ENCODE results near the gene E2F3.
"Not testable (repeated sequence)": the region's sequence is repeated elsewhere in the genome, so short reads cannot be mapped to it uniquely, and the experiment has no call there.

The E2F3 gene

DNA sequence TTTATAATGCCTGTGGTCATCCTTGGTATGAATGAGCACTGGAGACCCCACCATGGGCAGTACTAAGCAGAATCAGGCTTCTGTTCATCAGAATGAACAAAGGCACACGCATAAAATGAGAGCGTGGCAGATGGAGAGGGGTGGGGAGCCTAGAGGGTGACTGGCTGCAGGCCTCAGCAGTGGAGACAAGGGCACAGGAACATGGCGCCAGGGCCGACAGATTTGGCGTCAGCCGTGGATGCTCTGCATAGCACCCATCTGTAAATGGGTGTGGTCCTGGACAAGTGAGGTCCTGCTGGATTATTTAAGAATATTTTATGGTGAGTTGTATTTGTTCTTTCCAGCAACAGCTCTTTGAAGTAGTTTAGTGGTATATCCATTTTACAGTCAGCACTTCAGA lies 33.1 kb downstream of the E2F3 start:
- DNase-seq = no peak

DNA sequence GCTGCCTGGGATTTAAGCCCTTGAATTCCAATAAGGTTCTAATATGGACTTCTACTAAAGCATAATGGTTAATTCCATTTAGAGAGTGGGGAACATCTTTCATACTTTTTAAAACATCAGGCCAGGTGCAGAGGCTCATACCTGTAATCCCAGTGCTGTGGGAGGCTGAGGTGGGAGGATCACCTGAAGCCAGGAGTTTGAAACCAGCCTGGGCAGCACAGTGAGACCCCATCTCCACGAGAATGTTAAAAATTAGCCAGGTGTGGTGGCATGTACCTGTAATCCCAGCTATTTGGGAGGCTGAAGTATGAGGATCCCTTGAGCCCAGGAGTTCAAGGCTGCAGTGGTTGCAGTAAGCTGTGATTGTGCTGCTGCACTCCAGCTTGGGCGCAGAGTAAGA lies 35.0 kb downstream of the E2F3 start:
- no peak for DNase-seq

DNA sequence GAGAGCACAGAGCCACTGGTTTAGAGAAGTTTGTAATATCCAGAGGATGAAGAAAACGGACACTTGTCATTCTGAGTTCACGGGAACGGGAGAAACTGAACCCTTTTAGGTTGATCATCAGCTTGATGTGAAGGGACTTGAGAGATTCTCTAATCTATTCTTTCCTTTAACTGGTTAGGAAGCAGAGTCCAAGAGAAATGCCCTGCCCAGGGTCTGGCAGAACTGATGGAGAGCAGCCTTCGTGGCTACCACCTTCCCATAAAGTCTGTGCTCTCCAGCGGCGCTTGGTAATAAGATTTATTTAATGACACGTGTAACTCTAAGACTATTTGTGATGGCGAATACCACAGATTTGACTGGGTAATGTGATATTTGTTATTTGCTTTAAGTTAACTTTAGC lies 36.0 kb downstream of the E2F3 start:
- DNase-seq = no peak

DNA sequence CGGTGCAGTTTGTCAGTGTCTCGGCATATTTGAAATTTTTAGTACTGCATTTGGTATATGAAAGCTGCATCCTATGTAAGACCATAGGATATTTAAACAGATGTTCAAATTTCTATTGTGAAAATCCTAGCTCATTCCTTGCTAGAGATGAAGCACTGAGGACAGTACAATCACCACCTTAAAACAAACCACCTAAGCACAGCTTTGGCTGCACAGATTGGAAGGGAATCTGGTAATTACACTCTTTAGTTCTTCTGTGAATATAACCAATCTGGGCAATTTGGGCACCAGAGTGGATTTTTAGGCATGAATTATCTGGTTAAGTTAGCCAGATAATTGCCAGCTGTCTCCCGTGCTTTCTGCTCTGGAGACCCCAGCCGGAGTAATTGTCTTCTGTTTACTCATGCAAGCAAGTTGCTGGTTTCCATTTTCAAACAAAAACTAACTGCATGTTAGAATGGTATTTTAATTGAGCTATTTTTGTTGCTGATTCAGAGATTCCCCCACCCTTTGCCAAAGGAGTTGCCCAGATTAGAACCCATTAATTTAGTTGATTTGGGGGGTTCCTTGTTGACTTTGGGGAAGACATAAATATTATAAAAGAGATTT lies 36.9 kb downstream of the E2F3 start:
- DNase-seq = peak; percentile 32

DNA sequence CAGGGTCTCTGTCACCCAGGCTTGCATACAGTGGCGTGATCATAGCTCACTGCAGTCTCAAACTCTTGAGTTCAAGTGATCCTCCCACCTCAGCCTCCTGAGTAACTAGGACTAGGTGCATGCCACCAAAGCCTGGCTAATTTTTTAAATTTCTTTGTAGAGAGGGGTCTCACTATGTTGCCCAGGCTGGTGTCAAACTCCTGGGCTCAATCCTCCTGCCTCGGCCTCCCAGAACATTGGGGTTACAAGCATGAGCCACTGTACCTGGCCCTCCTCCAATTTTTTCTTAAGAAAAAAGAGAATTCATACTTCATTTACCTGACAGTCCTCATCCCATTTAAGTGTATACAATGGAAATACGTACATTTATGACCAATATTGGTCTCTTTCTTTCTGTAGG lies 37.9 kb downstream of the E2F3 start:
- DNase-seq = no peak

DNA sequence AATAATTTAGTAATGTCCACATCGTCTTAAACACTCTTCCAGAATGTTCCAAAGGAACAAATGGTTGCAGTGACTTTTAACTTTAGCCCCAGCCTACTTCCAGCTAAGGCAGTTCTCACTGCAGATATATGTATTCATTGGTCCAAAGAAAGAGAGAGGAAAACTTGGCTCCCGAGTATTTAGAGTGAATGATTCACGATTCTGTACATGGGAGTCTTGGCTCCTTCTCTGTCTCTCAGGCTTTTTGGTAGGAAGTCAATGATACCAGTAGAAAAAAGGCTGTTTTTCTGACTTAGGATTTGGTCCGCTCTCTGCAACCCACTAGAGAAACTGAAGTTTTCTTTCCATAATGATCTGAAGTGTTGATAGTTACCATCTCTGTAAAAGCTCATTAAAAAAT lies 38.6 kb downstream of the E2F3 start:
- no peak for DNase-seq

DNA sequence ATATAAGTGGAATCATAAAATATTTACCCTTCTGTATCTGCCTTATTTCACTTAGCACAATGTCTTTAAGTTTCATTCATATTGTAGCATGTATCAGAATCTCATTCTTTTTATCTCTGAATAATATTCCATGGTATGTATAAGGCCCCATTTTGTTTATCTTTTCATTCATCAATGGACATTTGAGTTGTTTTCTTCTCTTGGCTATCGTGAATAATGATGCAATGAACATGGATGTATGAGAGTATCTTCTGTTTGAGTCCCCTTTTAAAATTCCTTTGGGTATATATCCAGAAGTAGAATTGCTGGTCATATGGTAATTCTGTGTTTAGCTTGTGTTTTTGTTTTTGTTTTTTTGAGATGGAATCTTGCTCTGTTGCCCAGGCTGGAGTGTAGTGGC lies 39.6 kb downstream of the E2F3 start:
- no peak for DNase-seq

DNA sequence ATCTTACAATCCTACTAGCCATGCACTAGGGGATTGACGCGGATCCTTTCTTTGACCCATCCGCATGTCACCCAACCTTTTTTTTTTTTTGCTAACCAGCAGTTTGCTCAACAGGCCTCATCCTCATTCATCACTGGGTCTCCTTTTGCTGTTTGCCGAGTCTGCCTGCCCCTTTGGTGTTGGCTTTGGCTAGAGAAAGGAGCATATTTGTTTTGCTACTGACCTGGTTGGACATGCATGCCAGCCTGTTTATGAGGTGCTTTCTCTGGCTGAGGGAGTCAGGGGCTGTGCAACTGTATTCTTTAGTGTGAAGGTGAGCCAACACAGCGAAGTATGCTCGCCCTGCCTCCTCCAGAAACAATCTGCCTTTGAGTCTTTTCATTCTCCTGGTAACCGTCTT lies 40.2 kb downstream of the E2F3 start:
- no peak for DNase-seq

DNA sequence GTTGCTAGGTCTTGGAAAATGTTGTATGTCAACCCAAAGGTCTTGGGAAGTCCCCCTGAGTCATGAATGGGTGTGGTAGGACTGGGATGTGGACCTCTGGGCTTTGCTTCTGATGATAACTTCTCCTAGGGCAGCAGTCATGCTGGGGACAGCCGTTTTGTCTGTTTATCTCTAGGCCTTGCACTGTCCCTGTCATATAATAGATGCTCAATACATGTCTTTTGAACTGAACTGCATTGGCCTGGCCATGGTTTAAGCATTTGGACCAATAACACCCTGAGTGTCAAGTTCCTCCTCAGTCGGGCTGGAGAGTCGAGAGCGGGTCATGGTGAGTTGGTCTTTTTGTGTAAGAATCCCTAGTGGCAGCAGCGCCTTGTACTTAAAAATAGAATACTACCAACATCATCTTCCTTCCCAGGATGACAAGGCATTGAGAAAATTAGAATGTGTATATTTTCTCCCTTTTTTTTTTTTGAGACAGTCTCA lies 43.1 kb downstream of the E2F3 start:
- no peak for DNase-seq

DNA sequence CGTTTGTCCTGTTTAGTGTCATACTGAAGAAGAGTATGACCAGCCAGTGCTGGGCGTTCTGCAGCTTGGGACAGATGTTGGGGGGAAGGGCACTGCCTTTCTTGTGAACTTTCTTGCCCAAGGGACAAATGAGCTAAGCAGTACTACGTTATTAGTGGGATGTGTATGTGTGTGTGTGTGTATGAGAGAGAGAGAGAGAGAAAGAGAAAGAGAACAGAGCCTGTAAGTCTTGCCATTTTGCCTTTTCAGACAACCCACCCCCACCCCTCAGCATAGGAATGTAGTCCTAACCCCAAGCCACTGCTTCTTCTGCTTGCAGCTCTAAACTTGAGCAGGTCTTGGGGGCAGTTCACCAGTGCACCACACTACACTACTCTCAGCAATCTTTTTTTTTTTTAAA lies 45.5 kb downstream of the E2F3 start:
- no peak for DNase-seq

DNA sequence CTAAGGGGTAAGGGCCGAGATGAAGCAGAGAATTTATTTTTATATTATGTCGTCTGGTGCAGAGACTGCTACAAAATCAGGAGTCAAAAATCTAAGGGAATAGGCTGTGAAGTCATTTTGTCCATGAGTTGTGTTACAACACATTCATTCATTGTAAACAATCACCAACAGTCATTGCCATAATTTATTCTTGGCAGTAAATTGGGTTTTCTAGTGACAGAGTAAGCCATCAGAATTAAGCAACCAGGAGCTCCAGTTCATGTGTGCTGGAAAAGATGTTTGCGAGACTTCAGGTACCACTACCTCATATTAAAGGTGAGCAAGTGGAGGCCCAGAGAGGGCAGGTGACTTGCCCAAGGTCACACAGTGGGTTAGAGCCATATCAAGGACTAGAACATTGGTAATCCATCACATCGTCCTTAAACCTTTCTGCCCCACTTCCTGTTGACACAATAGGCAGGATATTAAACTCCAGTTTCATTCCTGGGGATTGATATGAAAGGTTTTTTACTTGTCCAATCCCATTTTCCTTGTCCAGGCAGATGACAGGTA lies 46.0 kb downstream of the E2F3 start:
- no peak for DNase-seq

DNA sequence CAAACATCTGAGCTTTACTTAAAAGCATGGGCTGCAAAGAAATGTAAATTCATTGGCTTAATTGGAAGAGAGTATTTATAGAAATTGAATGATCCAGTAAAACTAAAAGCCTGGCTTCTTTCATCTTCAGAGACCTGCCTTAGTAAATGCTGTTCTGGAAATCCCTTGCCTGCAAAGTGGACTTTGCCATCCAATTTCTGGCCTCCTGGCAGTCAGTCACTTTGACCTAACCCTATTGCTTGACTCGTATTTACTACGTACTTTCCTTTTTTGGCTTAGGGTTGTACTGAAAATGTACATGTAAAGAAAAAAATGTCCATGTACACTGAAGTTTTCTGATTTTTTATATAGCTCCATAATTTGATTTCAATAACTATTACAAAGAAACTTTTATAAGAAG lies 47.1 kb downstream of the E2F3 start:
- no peak for DNase-seq

DNA sequence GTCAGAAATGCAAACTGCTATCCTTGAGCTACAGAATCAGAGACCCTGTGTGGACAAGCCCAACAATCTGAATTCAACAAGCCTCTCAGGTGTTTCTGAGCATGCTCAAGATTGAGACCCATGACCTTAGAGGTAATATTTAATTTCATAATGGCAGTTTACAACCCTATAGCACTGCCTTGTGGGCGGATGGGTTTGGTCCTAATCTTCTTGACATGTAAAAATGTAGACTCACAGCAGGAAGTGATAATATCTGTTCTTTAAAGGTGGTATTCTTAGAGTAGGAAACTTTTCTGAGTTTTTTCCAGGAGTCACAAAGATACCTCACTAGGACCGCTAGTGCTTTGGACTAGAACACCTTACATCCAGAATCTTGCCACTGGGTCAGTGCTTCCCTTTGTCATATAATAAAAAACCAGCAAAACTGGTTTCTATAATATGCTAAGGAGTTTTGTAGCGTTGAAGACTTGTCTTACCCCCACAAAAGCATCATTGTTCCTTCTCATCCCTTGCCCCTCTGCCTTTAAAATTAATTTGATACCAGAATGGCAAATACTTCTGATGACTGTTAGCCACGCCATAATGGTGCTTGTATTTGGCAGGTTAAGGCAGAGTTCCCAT lies 52.6 kb downstream of the E2F3 start:
- peak; percentile 17 for DNase-seq

DNA sequence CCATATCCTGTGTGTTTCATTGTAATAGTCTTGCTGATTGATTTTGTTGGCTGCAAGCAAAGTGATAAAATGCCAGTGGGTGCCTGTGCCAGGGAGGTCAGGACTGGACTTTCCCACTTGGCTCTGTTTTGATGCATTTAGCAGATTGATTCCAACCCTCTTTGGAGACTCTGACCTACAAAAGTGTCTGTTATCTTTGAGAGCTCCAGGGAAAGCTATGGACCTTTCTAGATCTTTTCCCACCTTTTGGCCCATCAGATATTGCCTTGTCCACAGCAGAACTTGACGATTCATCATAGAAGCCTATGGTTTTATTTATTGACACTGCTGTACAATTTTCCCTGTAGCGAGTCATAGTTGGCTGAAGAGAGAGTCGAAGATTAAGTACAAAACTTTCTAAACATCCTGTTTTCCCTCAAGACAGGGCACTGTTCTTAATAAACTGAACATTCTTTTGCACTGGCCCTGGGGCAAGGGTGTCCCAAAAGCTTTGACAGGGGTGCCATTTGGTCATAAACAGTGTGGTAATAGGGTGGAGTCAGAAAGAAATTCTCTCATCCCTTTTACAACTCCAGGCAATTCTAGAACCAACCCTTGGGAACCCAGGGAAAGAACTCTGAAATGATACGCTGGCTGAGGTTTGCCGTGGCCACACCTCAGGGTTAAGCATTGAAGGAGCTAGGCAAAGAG lies 53.7 kb downstream of the E2F3 start:
- no peak for DNase-seq

DNA sequence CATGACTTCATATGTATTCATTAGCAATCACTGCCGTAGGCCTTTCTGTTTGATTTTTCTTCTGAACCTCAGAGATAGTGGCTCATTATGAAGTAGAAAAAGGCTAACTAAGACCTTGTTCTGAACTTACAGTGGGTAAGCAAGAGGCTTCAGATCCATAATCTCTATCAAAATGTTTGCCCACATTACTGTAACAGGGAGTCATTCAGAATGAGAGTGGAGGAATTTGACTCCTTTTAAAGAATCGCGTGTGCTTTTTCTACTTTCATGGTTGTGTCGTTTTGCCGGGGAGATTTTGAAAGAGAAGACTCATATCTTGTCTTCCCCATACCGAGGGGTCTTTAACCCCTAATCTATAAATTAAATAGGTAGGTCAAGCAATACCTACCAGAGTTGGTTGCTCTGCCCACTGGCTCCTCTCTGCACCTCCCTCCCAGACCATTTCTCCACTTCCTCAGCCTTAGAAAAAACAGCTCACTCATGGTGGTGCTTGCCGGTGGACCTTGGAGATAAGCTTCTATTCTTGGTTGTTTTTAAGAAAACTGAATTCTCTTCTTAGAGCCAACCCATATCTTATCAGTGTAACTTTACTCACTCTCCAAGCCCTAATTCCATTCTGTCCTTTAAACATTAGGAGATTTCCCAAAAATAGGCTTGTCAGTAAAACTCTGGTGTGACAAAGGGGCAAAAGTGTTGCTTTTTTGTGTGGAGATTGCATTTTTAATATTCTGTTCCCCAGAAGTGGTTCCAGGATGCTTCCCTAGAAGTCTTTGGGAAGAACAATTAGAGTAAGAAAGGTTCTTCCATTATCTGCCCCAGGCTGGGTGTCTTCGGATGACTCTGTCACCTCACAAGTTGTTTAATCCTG lies 56.6 kb downstream of the E2F3 start:
- DNase-seq = no peak

DNA sequence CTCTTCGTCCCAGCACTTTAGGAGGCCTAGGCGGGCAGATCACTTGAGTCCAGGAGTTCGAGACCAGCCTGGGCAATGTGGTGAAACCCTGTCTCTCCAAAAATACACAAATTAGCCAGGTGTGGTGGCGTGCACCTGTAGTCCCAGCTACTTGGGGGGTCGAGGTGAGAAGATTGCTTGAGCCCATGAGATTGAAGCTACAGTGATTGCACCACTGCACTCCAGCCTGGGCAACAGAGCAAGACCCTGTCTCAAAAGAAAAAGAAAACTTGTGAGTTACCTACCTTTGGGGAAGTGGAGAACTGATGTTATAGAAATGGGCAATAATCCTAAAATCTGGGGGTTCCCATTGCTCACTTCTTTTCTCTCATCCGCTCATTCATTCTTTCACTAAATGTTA lies 58.0 kb downstream of the E2F3 start:
- DNase-seq = no peak

DNA sequence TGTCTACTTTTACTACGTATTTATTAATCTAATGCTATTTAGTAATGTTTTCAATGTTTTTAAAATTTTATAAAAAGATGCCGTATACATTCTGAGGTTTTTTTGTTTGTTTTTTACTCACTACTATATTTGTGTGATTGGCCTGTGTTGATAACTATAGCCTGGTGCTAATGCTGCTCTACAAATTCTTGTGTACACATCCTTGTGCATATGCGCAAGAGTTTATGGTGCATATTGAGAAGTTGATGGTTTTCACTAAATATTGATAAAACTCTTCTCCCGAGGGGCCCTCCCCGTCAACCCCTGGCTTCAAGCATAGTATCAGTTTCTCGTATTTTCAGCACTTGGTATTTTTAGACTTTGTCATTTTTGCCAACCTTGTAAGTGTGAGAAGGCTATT lies 59.9 kb downstream of the E2F3 start:
- DNase-seq = no peak

DNA sequence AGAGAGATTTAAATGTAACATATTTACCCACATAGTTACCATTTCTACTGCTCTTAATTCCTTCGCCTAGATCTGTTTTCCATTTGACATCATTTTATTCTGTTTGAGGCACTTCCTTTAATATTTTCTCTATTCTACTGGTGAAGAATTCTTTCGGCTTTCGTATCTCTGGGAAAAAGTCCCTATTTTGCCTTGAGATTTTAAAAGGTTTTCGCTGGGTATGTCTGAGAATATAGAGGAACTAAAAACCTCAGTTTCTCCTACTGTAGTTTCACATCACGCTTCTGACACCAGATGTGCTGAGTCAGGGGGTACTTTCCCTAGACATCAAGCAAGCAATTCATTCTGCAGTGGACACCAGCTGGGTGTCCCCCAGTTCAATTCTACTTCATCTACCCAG lies 61.7 kb downstream of the E2F3 start:
- DNase-seq = no peak

DNA sequence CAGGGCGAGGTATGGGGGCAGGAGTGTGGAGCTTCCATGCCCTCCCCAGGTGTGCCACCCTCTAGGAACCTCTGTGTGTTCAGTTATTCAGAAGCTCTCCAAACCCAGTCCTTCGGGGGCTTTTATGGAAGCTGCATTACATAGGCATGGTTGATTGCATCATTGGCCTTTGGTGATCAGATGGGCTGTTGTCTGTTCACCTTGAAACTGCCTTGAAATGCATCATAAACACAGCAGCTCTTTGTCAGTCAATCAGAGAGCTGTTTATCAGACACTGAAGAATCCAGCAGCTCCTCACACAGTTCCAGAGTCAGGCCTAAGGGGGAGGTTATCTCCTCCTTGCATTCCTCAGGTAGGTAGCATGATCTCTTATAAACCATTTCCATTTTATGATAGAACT lies 62.4 kb downstream of the E2F3 start:
- DNase-seq = no peak

DNA sequence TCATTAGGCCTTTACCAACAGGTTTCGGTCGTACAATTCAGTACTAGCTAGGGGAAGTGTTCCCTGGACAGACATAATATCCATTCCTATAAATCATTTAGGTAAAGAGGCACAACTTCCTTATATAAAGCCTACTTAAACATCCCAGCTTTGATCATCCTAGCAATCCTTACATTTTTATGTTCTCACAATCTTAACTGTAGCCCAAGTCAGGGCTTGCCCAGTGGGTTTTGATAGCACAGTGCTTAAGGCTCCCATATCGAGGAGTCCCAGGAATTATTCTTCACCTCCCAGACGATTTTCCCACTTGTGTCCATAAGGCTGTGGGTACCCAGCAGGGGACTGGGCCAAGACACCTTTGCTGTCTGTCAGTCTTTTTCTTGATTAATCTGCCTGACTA lies 63.2 kb downstream of the E2F3 start:
- no peak for DNase-seq

DNA sequence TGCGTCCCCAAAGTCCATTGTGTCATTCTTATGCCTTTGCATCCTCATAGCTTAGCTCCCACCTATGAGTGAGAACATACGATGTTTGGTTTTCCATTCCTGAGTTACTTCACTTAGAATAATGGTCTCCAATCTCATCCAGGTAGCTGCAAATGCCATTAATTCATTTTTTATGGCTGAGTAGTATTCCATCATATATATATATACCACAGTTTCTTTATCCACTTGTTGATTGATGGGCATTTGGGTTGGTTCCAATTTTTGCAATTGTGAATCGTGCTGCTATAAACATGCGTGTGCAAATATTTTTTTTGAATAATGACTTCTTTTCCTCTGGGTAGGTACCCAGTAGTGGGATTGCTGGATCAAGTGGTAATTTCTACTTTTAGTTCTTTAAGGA lies 63.9 kb downstream of the E2F3 start:
- DNase-seq = not testable (repeated sequence)

DNA sequence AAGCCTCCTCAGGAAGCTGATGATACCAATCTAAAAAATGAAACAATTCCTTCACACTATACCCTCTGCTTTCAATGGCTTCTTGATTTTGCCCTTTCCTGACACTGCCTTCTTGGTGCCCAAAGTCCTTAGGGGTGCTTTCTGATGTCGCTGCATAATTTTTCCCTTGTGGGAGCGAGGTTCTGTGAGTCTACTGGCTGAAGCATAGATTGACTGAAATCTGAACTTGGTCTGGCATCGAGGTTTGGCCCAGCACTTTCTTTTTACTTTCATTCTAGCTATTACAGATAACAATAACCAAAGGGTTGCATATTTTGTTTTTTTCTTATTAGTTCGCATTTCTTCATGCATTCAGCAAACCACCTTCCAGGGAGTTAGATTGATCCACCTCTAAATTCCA lies 65.8 kb downstream of the E2F3 start:
- no peak for DNase-seq

DNA sequence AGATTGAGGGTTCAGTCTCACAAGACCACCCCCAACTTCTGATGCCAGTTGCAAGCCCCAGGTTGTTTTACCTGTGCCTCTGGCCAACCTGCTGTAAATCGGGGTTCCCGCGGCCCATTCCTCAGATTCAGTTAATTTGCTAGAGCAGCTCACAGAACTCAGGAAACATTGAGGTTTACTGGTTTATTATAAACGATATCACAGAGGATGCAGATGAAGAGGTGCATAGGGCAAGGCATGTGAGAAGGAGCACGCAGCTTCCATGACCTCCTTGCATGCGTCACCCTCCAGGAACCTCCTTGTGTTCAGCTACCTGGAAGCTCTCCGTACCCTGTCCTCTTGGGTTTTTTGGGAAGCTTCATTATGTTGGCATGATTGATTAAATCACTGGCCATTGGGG lies 66.5 kb downstream of the E2F3 start:
- DNase-seq = no peak

All from NCI-H748 treated with DMSO at 0.1 percent for 48 hours (cell line).